ENCODE data around the gene ASCL2. TPM values are rescaled to one million over a fixed set of nuclear protein-coding genes. Genes with fewer than 3 reads are reported as not detected.

ASCL2 gene
- total RNA-seq, 1 donor from 2014 or later, result 0.54 TPM

- DNase-seq (ENCODE audit: low spot score), result no peak
- Mint-ChIP-seq H3K4me3 (no peak overlapping the region), H3K4me1 (ENCODE audit: low read depth) (no peaks in the 10 kb centered on the region), H3K36me3 (ENCODE audit: low read depth) (no peaks in the 10 kb centered on the region), H3K27me3 (ENCODE audit: insufficient read depth) (peaks cover 29% of the 10 kb centered on the region), H3K9me3 (no peaks in the 10 kb centered on the region), H3K27ac (no peak overlapping the region)
- intact Hi-C loops (cut with micrococcal nuclease), result no loop called here
Observed at GRCh38 chr11:2223153-2223794, 47.1 kb downstream of the ASCL2 start.

GRCh38 chr11:2222451-2222850 is 47.9 kb downstream of the ASCL2 start:
- Mint-ChIP-seq H3K4me1 (ENCODE audit: low read depth) (no peaks in the 10 kb centered on the region), H3K4me3 (no peak overlapping the region), H3K9me3 (no peaks in the 10 kb centered on the region), H3K27ac (no peak overlapping the region), H3K27me3 (ENCODE audit: insufficient read depth) (peaks cover 29% of the 10 kb centered on the region), H3K36me3 (ENCODE audit: low read depth) (no peaks in the 10 kb centered on the region)
- intact Hi-C loops (cut with micrococcal nuclease), result no loop called here
- no peak for DNase-seq (ENCODE audit: low spot score)

GRCh38 chr11:2221591-2221990 is 48.8 kb downstream of the ASCL2 start:
- Mint-ChIP-seq H3K36me3 (ENCODE audit: low read depth) (no peaks in the 10 kb centered on the region), H3K9me3 (no peaks in the 10 kb centered on the region), H3K4me1 (ENCODE audit: low read depth) (no peaks in the 10 kb centered on the region), H3K4me3 (no peak overlapping the region), H3K27me3 (ENCODE audit: insufficient read depth) (peaks cover 29% of the 10 kb centered on the region), H3K27ac (no peak overlapping the region)
- DNase-seq (ENCODE audit: low spot score), result no peak
- intact Hi-C loops (cut with micrococcal nuclease), result no loop called here

- no peak overlapping the region for H3K27ac Mint-ChIP-seq
- H3K4me3 Mint-ChIP-seq, result no peak overlapping the region
- H3K4me1 Mint-ChIP-seq (ENCODE audit: low read depth), result no peaks in the 10 kb centered on the region
- H3K9me3 Mint-ChIP-seq, result no peaks in the 10 kb centered on the region
- no peak for DNase-seq (ENCODE audit: low spot score)
- H3K27me3 Mint-ChIP-seq (ENCODE audit: insufficient read depth), result peaks cover 29% of the 10 kb centered on the region
- intact Hi-C loops (cut with micrococcal nuclease), result no loop called here
- H3K36me3 Mint-ChIP-seq (ENCODE audit: low read depth), result no peaks in the 10 kb centered on the region
Observed at GRCh38 chr11:2221024-2221423, 49.4 kb downstream of the ASCL2 start.

GRCh38 chr11:2220173-2220771 is 50.1 kb downstream of the ASCL2 start:
- H3K9me3 Mint-ChIP-seq, result no peaks in the 10 kb centered on the region
- H3K4me1 Mint-ChIP-seq (ENCODE audit: low read depth), result no peaks in the 10 kb centered on the region
- intact Hi-C loops (cut with micrococcal nuclease), result no loop called here
- H3K36me3 Mint-ChIP-seq (ENCODE audit: low read depth), result no peaks in the 10 kb centered on the region
- H3K27ac Mint-ChIP-seq, result no peak overlapping the region
- H3K4me3 Mint-ChIP-seq, result no peak overlapping the region
- no peak for DNase-seq (ENCODE audit: low spot score)
- peaks cover 26% of the 10 kb centered on the region for H3K27me3 Mint-ChIP-seq (ENCODE audit: insufficient read depth)

GRCh38 chr11:2219318-2220017 is 50.9 kb downstream of the ASCL2 start:
- Mint-ChIP-seq H3K27ac (no peak overlapping the region), H3K27me3 (ENCODE audit: insufficient read depth) (peaks cover 21% of the 10 kb centered on the region), H3K4me3 (no peak overlapping the region), H3K9me3 (no peaks in the 10 kb centered on the region), H3K36me3 (ENCODE audit: low read depth) (no peaks in the 10 kb centered on the region), H3K4me1 (ENCODE audit: low read depth) (no peaks in the 10 kb centered on the region)
- no peak for DNase-seq (ENCODE audit: low spot score)
- intact Hi-C loops (cut with micrococcal nuclease), result no loop called here

Other genes with a start within 250 kb of the ASCL2 start
- 1.2 and 1.5 TPM in 2 replicates for gene IGF2, start 131.2 kb downstream of the ASCL2 start, total RNA-seq
- not detected in 2 replicates for gene INS, start 109.4 kb downstream of the ASCL2 start, total RNA-seq
- gene TH, start 98.8 kb downstream of the ASCL2 start, total RNA-seq, result not detected in 2 replicates
- 2.3 and 2.5 TPM in 2 replicates for gene C11orf21, start 31.3 kb upstream of the ASCL2 start, total RNA-seq
- 2.1 and 2.2 TPM in 2 replicates for gene TSPAN32, start 31.4 kb upstream of the ASCL2 start, total RNA-seq
- 236 and 247 TPM in 2 replicates for gene CD81, start 106.7 kb upstream of the ASCL2 start, total RNA-seq
- 70.8 and 76.4 TPM in 2 replicates for gene TSSC4, start 130.2 kb upstream of the ASCL2 start, total RNA-seq
- gene TRPM5, start 173.9 kb upstream of the ASCL2 start, total RNA-seq, result not detected in 2 replicates
- gene KCNQ1, start 174.4 kb upstream of the ASCL2 start, total RNA-seq, result 5.3 and 6.4 TPM in 2 replicates